IMR-90 (cell line): ENCODE measurements around the gene GOLGA8S.
"Not testable (repeated sequence)": the region's sequence is repeated elsewhere in the genome, so short reads cannot be mapped to it uniquely, and the experiment has no call there.

Source experiments
- BHLHE40 ChIP-seq: fragments of 150-350 bp; IDR thresholded peaks from 2 replicates; pipeline ENCODE4 v1.6.1; 2016; ENCODE audit warnings: mild to moderate bottlenecking, low read depth, low read length
- MAFK ChIP-seq: IDR thresholded peaks from 2 replicates; pipeline ENCODE4 v1.6.1; 2012; ENCODE audit warnings: low read depth, low read length, improper control_type of control experiment
- POLR2A ChIP-seq: IDR thresholded peaks from 2 replicates; pipeline ENCODE4 v1.6.1; 2012; ENCODE audit warnings: mild to moderate bottlenecking, low read depth, low read length
- TF ChIP-seq, protein P1 (sequence below): conservative IDR thresholded peaks from 2 replicates; pipeline ENCODE4 v1.5.1; 2012; ENCODE audit warnings: mild to moderate bottlenecking, low read depth, low read length, improper control_type of control experiment
- TF ChIP-seq, protein P2 (sequence below): fragments of 150-350 bp; IDR thresholded peaks from 2 replicates; pipeline ENCODE4 v1.6.1; 2017; ENCODE audit warnings: mild to moderate bottlenecking, antibody characterized with exemption, low read length, low read depth

DNA sequence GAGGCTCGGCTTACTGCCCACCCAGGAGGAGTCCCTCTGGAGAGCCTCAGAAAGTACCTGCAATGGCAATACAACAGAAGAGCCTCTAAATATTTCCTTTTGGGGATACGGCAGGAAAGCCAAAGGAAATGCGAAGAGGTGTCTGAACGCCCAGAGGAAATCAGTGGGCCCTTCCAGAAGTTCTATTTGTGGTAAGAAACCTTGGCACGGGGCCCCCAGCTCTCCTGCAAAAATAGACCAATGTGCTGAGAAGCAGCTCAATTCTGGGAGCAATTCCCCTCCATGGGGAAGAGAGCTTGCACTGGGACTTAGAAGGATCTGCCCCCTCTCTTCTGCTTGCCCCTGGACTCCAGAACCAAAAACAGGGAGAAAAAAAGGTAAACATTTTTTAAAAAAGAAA, 44.7 kb downstream of the GOLGA8S start:
- TF ChIP-seq, protein P1, sequence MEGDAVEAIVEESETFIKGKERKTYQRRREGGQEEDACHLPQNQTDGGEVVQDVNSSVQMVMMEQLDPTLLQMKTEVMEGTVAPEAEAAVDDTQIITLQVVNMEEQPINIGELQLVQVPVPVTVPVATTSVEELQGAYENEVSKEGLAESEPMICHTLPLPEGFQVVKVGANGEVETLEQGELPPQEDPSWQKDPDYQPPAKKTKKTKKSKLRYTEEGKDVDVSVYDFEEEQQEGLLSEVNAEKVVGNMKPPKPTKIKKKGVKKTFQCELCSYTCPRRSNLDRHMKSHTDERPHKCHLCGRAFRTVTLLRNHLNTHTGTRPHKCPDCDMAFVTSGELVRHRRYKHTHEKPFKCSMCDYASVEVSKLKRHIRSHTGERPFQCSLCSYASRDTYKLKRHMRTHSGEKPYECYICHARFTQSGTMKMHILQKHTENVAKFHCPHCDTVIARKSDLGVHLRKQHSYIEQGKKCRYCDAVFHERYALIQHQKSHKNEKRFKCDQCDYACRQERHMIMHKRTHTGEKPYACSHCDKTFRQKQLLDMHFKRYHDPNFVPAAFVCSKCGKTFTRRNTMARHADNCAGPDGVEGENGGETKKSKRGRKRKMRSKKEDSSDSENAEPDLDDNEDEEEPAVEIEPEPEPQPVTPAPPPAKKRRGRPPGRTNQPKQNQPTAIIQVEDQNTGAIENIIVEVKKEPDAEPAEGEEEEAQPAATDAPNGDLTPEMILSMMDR, result not testable (repeated sequence)
- TF ChIP-seq MAFK, POLR2A, BHLHE40: not testable (repeated sequence)
- TF ChIP-seq, protein P2, sequence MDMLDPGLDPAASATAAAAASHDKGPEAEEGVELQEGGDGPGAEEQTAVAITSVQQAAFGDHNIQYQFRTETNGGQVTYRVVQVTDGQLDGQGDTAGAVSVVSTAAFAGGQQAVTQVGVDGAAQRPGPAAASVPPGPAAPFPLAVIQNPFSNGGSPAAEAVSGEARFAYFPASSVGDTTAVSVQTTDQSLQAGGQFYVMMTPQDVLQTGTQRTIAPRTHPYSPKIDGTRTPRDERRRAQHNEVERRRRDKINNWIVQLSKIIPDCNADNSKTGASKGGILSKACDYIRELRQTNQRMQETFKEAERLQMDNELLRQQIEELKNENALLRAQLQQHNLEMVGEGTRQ, result not testable (repeated sequence)
